Activated CD8-positive, alpha-beta T cell treated with anti-CD3 and anti-CD28 coated beads, Interleukin-2, amount 10 ng/mL, durations not matched to agents 7 days and 5 days (primary cell): ENCODE measurements around the gene TBX2. TPM values are rescaled to one million over a fixed set of nuclear protein-coding genes. Genes with fewer than 3 reads are reported as not detected.
"Not testable (repeated sequence)": the region's sequence is repeated elsewhere in the genome, so short reads cannot be mapped to it uniquely, and the experiment has no call there.

ENCODE experiments used
- ATAC-seq: fragments of 150-1000 bp; cut with Tn5 transposase; one replicate; pipeline ENCODE4 v1.10.0; 2021; ENCODE audit warnings: moderate library complexity
- CTCF ChIA-PET: fragments of 350-600 bp; sonication (Branson Sonifier 250); formaldehyde crosslinking; loops from one replicate; lab custom pipeline; 2021; ENCODE audit warnings: antibody characterized with exemption; lab: Charles Lee
- POLR2A ChIA-PET: fragments of 350-600 bp; sonication (Branson Sonifier 250); formaldehyde crosslinking; loops from one replicate; lab custom pipeline; 2021; ENCODE audit warnings: antibody characterized with exemption; lab: Charles Lee
- DNase-seq: peaks from one replicate; pipeline ENCODE4 v3.0.0-alpha.2; 2020
- H3K27ac Mint-ChIP-seq: one replicate; pipeline ENCODE4 v1.8.0; 2021; ENCODE audit warnings: mild to moderate bottlenecking, mixed read lengths
- H3K27me3 Mint-ChIP-seq: one replicate; pipeline ENCODE4 v1.8.0; 2021; ENCODE audit warnings: low read depth, mixed read lengths
- H3K36me3 Mint-ChIP-seq: one replicate; pipeline ENCODE4 v1.8.0; 2021; ENCODE audit warnings: low read depth, mixed read lengths
- H3K4me1 Mint-ChIP-seq: one replicate; pipeline ENCODE4 v1.8.0; 2021; ENCODE audit warnings: low read depth, mixed read lengths
- H3K4me3 Mint-ChIP-seq: one replicate; pipeline ENCODE4 v1.8.0; 2021; ENCODE audit warnings: mild to moderate bottlenecking, mixed read lengths
- H3K9me3 Mint-ChIP-seq: one replicate; pipeline ENCODE4 v1.8.0; 2022; ENCODE audit warnings: mixed read lengths; ENCODE audit not compliant: insufficient read depth
- total RNA-seq, 2 experiments: library from RNA; stranded (reverse); gene quantifications; one replicate each; pipeline ENCODE4 v1.2.3, GENCODE V29; 2021

TBX2 gene
- total RNA-seq = not detected

- H3K27ac Mint-ChIP-seq = peak within 1 kb of the TSS; percentile 67
- H3K9me3 Mint-ChIP-seq = no peaks in the 10 kb centered on the region
- peaks cover 28% of the 10 kb centered on the region for H3K4me1 Mint-ChIP-seq
- H3K4me3 Mint-ChIP-seq = peak within 1 kb of the TSS; percentile 58
- ATAC-seq (no peak), DNase-seq (no peak)
- peaks cover 70% of the 10 kb centered on the region for H3K27me3 Mint-ChIP-seq
- H3K36me3 Mint-ChIP-seq = peaks cover 5% of the 10 kb centered on the region
- ChIA-PET POLR2A (no interaction called here), CTCF (interaction anchor here (1.1 kb wide), 1 partner anchor 9 kb away, joined by 3 read pairs; no protein-coding TSS in a partner anchor)
Observed at GRCh38 chr17:61399131-61400065, at the start of gene TBX2. Gene TBX2 (plus strand): TSS chr17:61399843. CDS start chr17:61400177, 334 bp downstream.

GRCh38 chr17:61351745-61352407 is 47.8 kb upstream of the TBX2 start:
- ChIA-PET POLR2A (interaction anchor here (0.5 kb wide), 1 partner anchor 752 kb away, joined by 3 read pairs; the partner anchor contains the start of gene PPM1D), CTCF (no interaction called here)
- no peaks in the 10 kb centered on the region for H3K4me1 Mint-ChIP-seq

GRCh38 chr17:61352408-61352770 is 47.3 kb upstream of the TBX2 start:
- H3K27me3 Mint-ChIP-seq = no peaks in the 10 kb centered on the region
- H3K27ac Mint-ChIP-seq = no peak overlapping the region
- no peak for ATAC-seq

More at GRCh38 chr17:61351745-61352407, 47.8 kb upstream of the TBX2 start:
- no peaks in the 10 kb centered on the region for H3K36me3 Mint-ChIP-seq
- ATAC-seq (no peak), DNase-seq (no peak)
- H3K27me3 Mint-ChIP-seq = no peaks in the 10 kb centered on the region
- no peak overlapping the region for H3K4me3 Mint-ChIP-seq
- H3K9me3 Mint-ChIP-seq = no peaks in the 10 kb centered on the region
- H3K27ac Mint-ChIP-seq = no peak overlapping the region

GRCh38 chr17:61352781-61353491 is 46.7 kb upstream of the TBX2 start:
- ATAC-seq (no peak), DNase-seq (no peak)
- H3K4me1 Mint-ChIP-seq = no peaks in the 10 kb centered on the region
- no peak overlapping the region for H3K4me3 Mint-ChIP-seq
- no peaks in the 10 kb centered on the region for H3K36me3 Mint-ChIP-seq
- H3K27me3 Mint-ChIP-seq = no peaks in the 10 kb centered on the region
- ChIA-PET POLR2A (no interaction called here), CTCF (no interaction called here)
- H3K9me3 Mint-ChIP-seq = no peaks in the 10 kb centered on the region
- no peak overlapping the region for H3K27ac Mint-ChIP-seq

More at GRCh38 chr17:61352408-61352770, 47.3 kb upstream of the TBX2 start:
- Mint-ChIP-seq H3K4me3 (no peak overlapping the region), H3K36me3 (no peaks in the 10 kb centered on the region), H3K4me1 (no peaks in the 10 kb centered on the region), H3K9me3 (no peaks in the 10 kb centered on the region)
- CTCF ChIA-PET = no interaction called here
- no peak for DNase-seq
- POLR2A ChIA-PET = interaction anchor here (0.5 kb wide), 1 partner anchor 753 kb away, joined by 3 read pairs; the partner anchor contains the start of gene PPM1D

GRCh38 chr17:61353615-61354014 is 46.0 kb upstream of the TBX2 start:
- ATAC-seq = no peak
- H3K4me3 Mint-ChIP-seq = no peak overlapping the region
- no peaks in the 10 kb centered on the region for H3K27me3 Mint-ChIP-seq
- POLR2A ChIA-PET = no interaction called here
- H3K27ac Mint-ChIP-seq = no peak overlapping the region
- no peak for DNase-seq
- H3K4me1 Mint-ChIP-seq = no peaks in the 10 kb centered on the region
- CTCF ChIA-PET = no interaction called here
- no peaks in the 10 kb centered on the region for H3K9me3 Mint-ChIP-seq
- no peaks in the 10 kb centered on the region for H3K36me3 Mint-ChIP-seq

GRCh38 chr17:61354895-61355874 is 44.5 kb upstream of the TBX2 start:
- H3K36me3 Mint-ChIP-seq = no peaks in the 10 kb centered on the region
- DNase-seq = no peak
- ATAC-seq = no peak
- POLR2A ChIA-PET = interaction anchor here (0.6 kb wide), 1 partner anchor 78 kb away, joined by 3 read pairs; no protein-coding TSS in a partner anchor
- CTCF ChIA-PET = no interaction called here
- no peaks in the 10 kb centered on the region for H3K27me3 Mint-ChIP-seq
- no peaks in the 10 kb centered on the region for H3K4me1 Mint-ChIP-seq
- no peaks in the 10 kb centered on the region for H3K9me3 Mint-ChIP-seq
- H3K4me3 Mint-ChIP-seq = no peak overlapping the region
- H3K27ac Mint-ChIP-seq = no peak overlapping the region

- H3K36me3 Mint-ChIP-seq, H3K27ac Mint-ChIP-seq, H3K4me1 Mint-ChIP-seq, ATAC-seq, CTCF ChIA-PET, DNase-seq, H3K4me3 Mint-ChIP-seq, H3K9me3 Mint-ChIP-seq, POLR2A ChIA-PET, H3K27me3 Mint-ChIP-seq: not testable (repeated sequence)
Observed at GRCh38 chr17:61357061-61357460, 42.6 kb upstream of the TBX2 start.

GRCh38 chr17:61359513-61359912 is 40.1 kb upstream of the TBX2 start:
- H3K4me1 Mint-ChIP-seq, DNase-seq, ATAC-seq, H3K27ac Mint-ChIP-seq, POLR2A ChIA-PET, H3K4me3 Mint-ChIP-seq, H3K9me3 Mint-ChIP-seq, H3K27me3 Mint-ChIP-seq, H3K36me3 Mint-ChIP-seq: not testable (repeated sequence)
- CTCF ChIA-PET = interaction anchor here (0.8 to 2.5 kb wide), 16 partner anchors 8 to 642 kb away, joined by 3 to 18 read pairs (median 4); no protein-coding TSS in a partner anchor

- Mint-ChIP-seq H3K4me1 (no peaks in the 10 kb centered on the region), H3K4me3 (no peak overlapping the region), H3K36me3 (no peaks in the 10 kb centered on the region), H3K9me3 (no peaks in the 10 kb centered on the region), H3K27me3 (peaks cover 2% of the 10 kb centered on the region), H3K27ac (no peak overlapping the region)
- no peak for ATAC-seq
- ChIA-PET POLR2A (no interaction called here), CTCF (interaction anchor here (2.1 to 2.5 kb wide), 2 partner anchors 359 to 389 kb away, joined by 14 to 18 read pairs; no protein-coding TSS in a partner anchor)
- DNase-seq = no peak
Observed at GRCh38 chr17:61360318-61360943, 39.2 kb upstream of the TBX2 start.

GRCh38 chr17:61361084-61361483 is 38.6 kb upstream of the TBX2 start:
- ChIA-PET POLR2A (no interaction called here), CTCF (no interaction called here)
- no peaks in the 10 kb centered on the region for H3K4me1 Mint-ChIP-seq
- H3K27me3 Mint-ChIP-seq = peaks cover 2% of the 10 kb centered on the region
- H3K36me3 Mint-ChIP-seq = no peaks in the 10 kb centered on the region
- no peak overlapping the region for H3K27ac Mint-ChIP-seq
- no peak overlapping the region for H3K4me3 Mint-ChIP-seq
- no peaks in the 10 kb centered on the region for H3K9me3 Mint-ChIP-seq
- DNase-seq (no peak), ATAC-seq (no peak)
